Inferior parietal cortex (tissue), 1 donor: Measurements from ENCODE around the gene DENND4A.
A peak's percentile ranks its signal among the peaks of the same experiment; 100 is the strongest.
"Not testable (repeated sequence)": the region's sequence is repeated elsewhere in the genome, so short reads cannot be mapped to it uniquely, and the experiment has no call there.

Source experiments
- DNase-seq: peaks from one replicate; pipeline ENCODE4 v3.0.0-alpha.2; 2016; ENCODE audit errors: extremely low spot score

Gene DENND4A

DNA sequence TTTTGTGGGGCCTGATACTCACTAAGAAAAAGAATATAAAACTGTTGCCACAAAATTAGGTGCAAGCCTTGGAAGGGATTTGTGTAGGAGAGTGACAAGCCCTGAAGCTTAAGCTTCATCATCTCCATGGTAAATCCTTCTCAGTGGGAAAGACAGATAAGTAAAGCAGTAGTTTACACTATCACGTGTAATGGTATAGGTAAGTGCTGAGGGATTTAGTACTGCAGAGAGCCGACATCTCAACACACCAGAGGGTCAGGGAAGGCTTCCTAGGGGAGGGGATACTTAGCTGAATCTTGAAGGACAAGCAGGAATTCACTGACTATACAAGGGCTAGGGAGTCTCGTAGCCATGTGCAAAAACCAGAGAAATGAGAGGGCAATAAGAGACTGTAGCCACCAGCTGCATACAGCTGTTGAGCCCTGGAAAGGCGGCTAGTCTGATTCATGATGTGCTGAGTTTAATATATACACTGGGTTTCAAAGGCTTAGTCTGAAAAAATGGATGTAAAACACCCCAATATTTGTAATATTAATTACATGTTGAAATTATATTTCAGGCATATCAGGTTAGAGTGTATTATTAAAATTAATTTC lies 159.2 kb downstream of the DENND4A start:
- DNase-seq, result no peak

- no peak for DNase-seq
Observed at GRCh38 chr15:65631503-65631902, 160.6 kb downstream of the DENND4A start.

GRCh38 chr15:65630760-65631159 lies 161.3 kb downstream of the DENND4A start:
- no peak for DNase-seq

DNA sequence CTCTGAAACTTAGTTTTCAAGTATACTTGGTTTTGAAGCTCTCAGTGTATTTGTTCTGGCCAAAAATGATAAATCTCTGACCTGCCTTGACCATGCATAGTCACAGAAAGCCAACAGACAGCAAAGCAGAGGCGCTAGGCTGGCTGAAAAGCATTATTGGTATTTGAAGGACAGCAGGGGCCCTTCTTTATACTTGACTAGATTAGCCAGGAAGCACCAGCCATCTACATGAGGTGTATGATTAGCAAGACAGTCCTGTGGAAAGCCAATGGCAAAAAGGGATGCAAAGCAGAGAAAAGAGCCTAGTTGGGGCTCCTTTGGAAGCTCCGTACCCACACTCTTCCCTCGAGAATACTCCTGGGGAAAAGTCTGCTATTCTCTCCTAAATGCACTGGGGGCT lies 162.5 kb downstream of the DENND4A start:
- no peak for DNase-seq

DNA sequence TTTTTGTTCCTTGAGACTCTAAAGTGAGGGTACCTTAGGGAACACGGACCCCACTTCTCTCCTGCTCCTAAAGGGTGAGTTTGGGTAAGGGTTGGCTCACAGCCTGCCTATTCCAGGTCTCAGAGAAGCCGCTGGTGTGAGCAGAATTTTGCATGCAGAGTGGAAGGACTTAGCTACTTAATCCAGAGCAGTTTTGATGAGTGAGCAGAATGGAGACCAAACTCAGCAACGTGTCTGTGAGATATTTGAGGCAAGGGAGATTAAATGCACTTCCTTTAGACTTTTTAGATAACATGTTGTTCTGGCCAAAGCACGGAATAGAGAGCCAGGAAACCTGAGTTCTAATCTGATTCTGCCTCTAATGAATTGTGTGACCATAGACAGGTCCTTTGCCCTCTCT lies 165.2 kb downstream of the DENND4A start:
- DNase-seq, result no peak

GRCh38 chr15:65623103-65623502 lies 169.0 kb downstream of the DENND4A start:
- DNase-seq, result no peak

- no peak for DNase-seq
Observed at GRCh38 chr15:65621638-65622037, 170.5 kb downstream of the DENND4A start, which contains the start of gene SLC24A1. Gene SLC24A1 (plus strand): TSS chr15:65621938. CDS start chr15:65624081, 2,143 bp downstream.

- no peak for DNase-seq
Observed at GRCh38 chr15:65620833-65621232, 171.3 kb downstream of the DENND4A start.

- no peak for DNase-seq
Observed at GRCh38 chr15:65619626-65620290, 172.3 kb downstream of the DENND4A start.

- DNase-seq, result no peak
Observed at GRCh38 chr15:65618560-65619109, 173.5 kb downstream of the DENND4A start.

GRCh38 chr15:65615887-65616286 lies 176.2 kb downstream of the DENND4A start:
- not testable (repeated sequence) for DNase-seq

DNA sequence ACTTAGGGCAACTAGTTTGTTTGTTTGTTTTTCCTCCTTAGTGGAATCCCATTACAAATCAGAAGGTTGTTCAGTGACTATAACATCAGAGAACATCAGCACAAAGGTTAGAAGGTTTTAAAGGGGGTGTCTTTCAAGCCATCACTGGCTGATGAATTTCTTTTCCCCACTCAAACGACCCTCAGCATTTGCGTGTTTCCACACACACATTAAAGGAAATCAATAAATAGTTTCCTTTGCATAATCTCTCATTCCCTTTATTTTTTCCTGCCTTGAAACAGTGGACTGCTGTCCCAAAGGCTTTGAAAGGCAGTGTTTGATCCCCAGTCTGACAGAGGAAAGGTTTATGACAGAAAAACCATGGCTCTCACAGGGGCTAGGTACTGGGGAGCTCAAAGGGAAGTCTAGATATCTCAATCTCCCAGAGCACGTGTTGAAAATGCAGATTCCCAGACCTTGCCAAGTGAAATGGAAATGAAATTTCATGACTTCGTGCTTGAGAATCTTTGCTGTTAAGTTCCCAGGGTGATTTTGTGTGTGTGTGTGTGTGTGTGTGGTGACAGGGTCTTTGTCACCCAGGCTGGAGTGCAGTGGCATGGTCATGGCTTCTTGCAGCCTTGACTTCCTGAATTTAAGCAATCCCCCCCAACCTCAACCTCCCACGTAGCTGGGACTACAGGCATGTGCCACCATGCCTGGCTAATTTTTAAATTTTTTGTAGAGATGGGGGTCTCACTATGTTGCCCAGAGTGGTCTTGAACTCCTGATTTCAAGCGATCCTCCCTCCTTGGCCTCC lies 178.9 kb downstream of the DENND4A start:
- no peak for DNase-seq

DNA sequence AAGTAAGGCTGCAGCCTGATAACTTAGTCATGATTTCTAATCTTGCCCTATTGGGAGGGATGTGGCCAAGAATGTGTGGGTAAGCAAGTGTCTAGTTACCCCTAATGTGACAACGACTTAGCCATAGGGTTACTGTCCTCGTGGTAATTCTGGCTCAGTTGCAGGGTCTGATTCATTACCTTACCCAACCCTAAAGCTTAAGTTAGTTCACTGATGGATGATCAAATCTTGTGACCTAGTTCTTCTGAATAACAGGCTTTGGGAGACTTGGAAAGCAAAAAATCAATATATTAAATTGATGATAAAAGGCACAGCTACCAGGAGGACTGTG lies 179.5 kb downstream of the DENND4A start:
- no peak for DNase-seq

- no peak for DNase-seq
Observed at GRCh38 chr15:65611888-65612615, 180.0 kb downstream of the DENND4A start.

- peak; percentile 95 for DNase-seq
Observed at GRCh38 chr15:65610871-65611718, 181.0 kb downstream of the DENND4A start, which contains the start of gene INTS14. Gene INTS14 (minus strand): TSS chr15:65611131. CDS start chr15:65607380, 3,751 bp downstream.
